Activated CD4-positive, alpha-beta T cell treated with anti-CD3 and anti-CD28 coated beads, Interleukin-2, amount 10 ng/mL, durations not matched to agents 24 days and 14 days (primary cell): ENCODE measurements around the gene AMY2A. TPM values are rescaled to one million over a fixed set of nuclear protein-coding genes. Genes with fewer than 3 reads are reported as not detected.
"Not testable (repeated sequence)": the region's sequence is repeated elsewhere in the genome, so short reads cannot be mapped to it uniquely, and the experiment has no call there.

Experiments used
- DNase-seq: peaks from one replicate; pipeline ENCODE4 v3.0.0; 2022
- H3K27ac Mint-ChIP-seq: one replicate; pipeline ENCODE4 v1.8.0; 2022; ENCODE audit warnings: mild to moderate bottlenecking, mixed read lengths
- H3K27me3 Mint-ChIP-seq: one replicate; pipeline ENCODE4 v1.8.0; 2022; ENCODE audit warnings: mixed read lengths
- H3K36me3 Mint-ChIP-seq: one replicate; pipeline ENCODE4 v1.8.0; 2022; ENCODE audit warnings: low read depth, mild to moderate bottlenecking, mixed read lengths
- H3K4me1 Mint-ChIP-seq: one replicate; pipeline ENCODE4 v1.8.0; 2021; ENCODE audit warnings: mixed read lengths
- H3K4me3 Mint-ChIP-seq: one replicate; pipeline ENCODE4 v1.8.0; 2022; ENCODE audit warnings: mild to moderate bottlenecking, moderate library complexity, mixed read lengths
- H3K9me3 Mint-ChIP-seq: one replicate; pipeline ENCODE4 v1.8.0; 2021; ENCODE audit warnings: mixed read lengths
- intact Hi-C: fragments of 100-400 bp; cut with micrococcal nuclease; formaldehyde crosslinking; loops from one replicate; pipeline ENCODE4 v1.15.1; 2023
- total RNA-seq: library from RNA; stranded (reverse); gene quantifications from 2 replicates; pipeline ENCODE4 v1.2.3, GENCODE V29; 2022

Gene AMY2A
- 0.40 TPM in 1 of 2 replicates, not detected in the other for total RNA-seq

GRCh38 chr1:103616994-103617477, at the start of gene AMY2A:
AMY2A (plus strand) TSS chr1:103617427; CDS start chr1:103617441, 14 bp downstream.
- not testable (repeated sequence) for H3K27me3 Mint-ChIP-seq

GRCh38 chr1:103569493-103569892, 47.7 kb upstream of the AMY2A start:
- DNase-seq = no peak
- H3K4me3 Mint-ChIP-seq = no peak overlapping the region
- no peaks in the 10 kb centered on the region for H3K27me3 Mint-ChIP-seq
- intact Hi-C loops = no loop called here
- H3K4me1 Mint-ChIP-seq = no peaks in the 10 kb centered on the region
- peaks cover 1% of the 10 kb centered on the region for H3K36me3 Mint-ChIP-seq
- peaks cover 4% of the 10 kb centered on the region for H3K9me3 Mint-ChIP-seq
- H3K27ac Mint-ChIP-seq = no peak overlapping the region

More at GRCh38 chr1:103616994-103617477, at the start of gene AMY2A:
- H3K4me3 Mint-ChIP-seq, H3K9me3 Mint-ChIP-seq, H3K27ac Mint-ChIP-seq, H3K4me1 Mint-ChIP-seq, intact Hi-C loops, DNase-seq, H3K36me3 Mint-ChIP-seq: not testable (repeated sequence)

- H3K4me1 Mint-ChIP-seq, H3K36me3 Mint-ChIP-seq, H3K27ac Mint-ChIP-seq, intact Hi-C loops, H3K4me3 Mint-ChIP-seq, H3K27me3 Mint-ChIP-seq, H3K9me3 Mint-ChIP-seq, DNase-seq: not testable (repeated sequence)
These were observed 45.9 kb upstream of the AMY2A start, which contains the start of gene AMY2B for GRCh38 chr1:103571289-103571688. AMY2B (plus strand) TSS chr1:103571589; CDS start chr1:103571603, 14 bp downstream.

GRCh38 chr1:103576065-103576464, 41.2 kb upstream of the AMY2A start:
- Mint-ChIP-seq H3K4me1 (no peaks in the 10 kb centered on the region), H3K36me3 (no peaks in the 10 kb centered on the region), H3K27me3 (no peaks in the 10 kb centered on the region), H3K4me3 (no peak overlapping the region), H3K27ac (no peak overlapping the region), H3K9me3 (no peaks in the 10 kb centered on the region)
- intact Hi-C loops = no loop called here
- no peak for DNase-seq

- H3K9me3 Mint-ChIP-seq, H3K4me1 Mint-ChIP-seq, intact Hi-C loops, H3K27ac Mint-ChIP-seq, H3K27me3 Mint-ChIP-seq, H3K4me3 Mint-ChIP-seq, DNase-seq, H3K36me3 Mint-ChIP-seq: not testable (repeated sequence)
These were observed 40.4 kb upstream of the AMY2A start for GRCh38 chr1:103576784-103577183.

- DNase-seq = no peak
- H3K27ac Mint-ChIP-seq = no peak overlapping the region
- H3K9me3 Mint-ChIP-seq = no peaks in the 10 kb centered on the region
- H3K4me1 Mint-ChIP-seq = no peaks in the 10 kb centered on the region
- H3K27me3 Mint-ChIP-seq = no peaks in the 10 kb centered on the region
- intact Hi-C loops = no loop called here
- no peak overlapping the region for H3K4me3 Mint-ChIP-seq
- H3K36me3 Mint-ChIP-seq = no peaks in the 10 kb centered on the region
These were observed 34.8 kb upstream of the AMY2A start for GRCh38 chr1:103582464-103582863.

- Mint-ChIP-seq H3K9me3 (no peaks in the 10 kb centered on the region), H3K4me3 (no peak overlapping the region), H3K27me3 (no peaks in the 10 kb centered on the region), H3K4me1 (no peaks in the 10 kb centered on the region), H3K36me3 (no peaks in the 10 kb centered on the region), H3K27ac (no peak overlapping the region)
- intact Hi-C loops = no loop called here
- no peak for DNase-seq
These were observed 33.3 kb upstream of the AMY2A start for GRCh38 chr1:103583887-103584286.

GRCh38 chr1:103584537-103584936, 32.7 kb upstream of the AMY2A start:
- Mint-ChIP-seq H3K27ac (no peak overlapping the region), H3K36me3 (no peaks in the 10 kb centered on the region), H3K4me1 (no peaks in the 10 kb centered on the region), H3K27me3 (no peaks in the 10 kb centered on the region), H3K4me3 (no peak overlapping the region), H3K9me3 (no peaks in the 10 kb centered on the region)
- intact Hi-C loops = no loop called here
- no peak for DNase-seq

GRCh38 chr1:103602740-103603139, 14.5 kb upstream of the AMY2A start:
- intact Hi-C loops, H3K36me3 Mint-ChIP-seq, H3K27me3 Mint-ChIP-seq, H3K9me3 Mint-ChIP-seq, H3K4me3 Mint-ChIP-seq, H3K27ac Mint-ChIP-seq, DNase-seq, H3K4me1 Mint-ChIP-seq: not testable (repeated sequence)

GRCh38 chr1:103616362-103616761, 865 bp upstream of the AMY2A start:
- H3K9me3 Mint-ChIP-seq = no peaks in the 10 kb centered on the region
- no peak overlapping the region for H3K27ac Mint-ChIP-seq
- H3K4me3 Mint-ChIP-seq = no peak overlapping the region
- intact Hi-C loops = no loop called here
- H3K36me3 Mint-ChIP-seq = no peaks in the 10 kb centered on the region
- H3K4me1 Mint-ChIP-seq = no peaks in the 10 kb centered on the region
- H3K27me3 Mint-ChIP-seq = no peaks in the 10 kb centered on the region
- no peak for DNase-seq

GRCh38 chr1:103627436-103627835, 10.2 kb downstream of the AMY2A start:
- H3K27ac Mint-ChIP-seq, H3K27me3 Mint-ChIP-seq, H3K4me1 Mint-ChIP-seq, H3K4me3 Mint-ChIP-seq, DNase-seq, intact Hi-C loops, H3K36me3 Mint-ChIP-seq, H3K9me3 Mint-ChIP-seq: not testable (repeated sequence)

GRCh38 chr1:103641194-103641593, 24.0 kb downstream of the AMY2A start:
- H3K36me3 Mint-ChIP-seq, H3K4me1 Mint-ChIP-seq, H3K27me3 Mint-ChIP-seq, H3K27ac Mint-ChIP-seq, H3K4me3 Mint-ChIP-seq, intact Hi-C loops, DNase-seq, H3K9me3 Mint-ChIP-seq: not testable (repeated sequence)

- H3K4me3 Mint-ChIP-seq, H3K9me3 Mint-ChIP-seq, H3K27me3 Mint-ChIP-seq, intact Hi-C loops, H3K36me3 Mint-ChIP-seq, H3K27ac Mint-ChIP-seq, DNase-seq, H3K4me1 Mint-ChIP-seq: not testable (repeated sequence)
These were observed 26.7 kb downstream of the AMY2A start for GRCh38 chr1:103643908-103644307.

GRCh38 chr1:103650305-103650704, 33.1 kb downstream of the AMY2A start:
- H3K9me3 Mint-ChIP-seq, H3K36me3 Mint-ChIP-seq, H3K27ac Mint-ChIP-seq, DNase-seq, intact Hi-C loops, H3K4me1 Mint-ChIP-seq, H3K27me3 Mint-ChIP-seq, H3K4me3 Mint-ChIP-seq: not testable (repeated sequence)

- H3K4me1 Mint-ChIP-seq, H3K9me3 Mint-ChIP-seq, H3K27ac Mint-ChIP-seq, H3K36me3 Mint-ChIP-seq, H3K27me3 Mint-ChIP-seq, H3K4me3 Mint-ChIP-seq, intact Hi-C loops, DNase-seq: not testable (repeated sequence)
These were observed 33.7 kb downstream of the AMY2A start for GRCh38 chr1:103650889-103651288.
